ENCODE data around the gene MAT1A. TPM values are rescaled to one million over a fixed set of nuclear protein-coding genes. Genes with fewer than 3 reads are reported as not detected.

Gene MAT1A
- total and polyA plus RNA-seq, 2 of the 8 experiments (the other 6 are each of a cell fraction or from before 2014, with no cell fraction given), result 4.1 to 6.4 TPM

- Histone ChIP-seq H3K9me3 (ENCODE audit: insufficient read depth in 2 of 2, low read depth in 1 of 2, low read length in 1 of 2) (peaks cover 5% of the 10 kb centered on the region in 2 experiments; a peak in 3 of 4 replicates), H3K23me2 (ENCODE audit: low read depth, low read length) (no peaks in the 10 kb centered on the region), H3K27me3 (replicated peaks in 1 of 4; ENCODE audit: control insufficient read depth in 3 of 4, extremely low read depth in 1 of 4, insufficient read depth in 3 of 4, low read length in 3 of 4) (no peaks in the 10 kb centered on the region), H3K4me2 (ENCODE audit: insufficient read depth in 1 of 2, low read depth in 2 of 2, low read length in 2 of 2) (no peak overlapping the region), H4K20me1 (replicated peaks in 1 of 2; ENCODE audit: control insufficient read depth in 1 of 2, insufficient read depth in 2 of 2, low read length in 2 of 2) (no peaks in the 10 kb centered on the region), H3K14ac (ENCODE audit: insufficient read length) (no peak overlapping the region), H3K4ac (replicated peaks; ENCODE audit: insufficient read length, low read depth, low read length) (no peak overlapping the region), H3K56ac (replicated peaks; ENCODE audit: insufficient read length, low read depth, low read length) (no peak overlapping the region), H2BK5ac (ENCODE audit: low read depth, low read length) (no peak overlapping the region), H4K8ac (ENCODE audit: extremely low read depth, insufficient read depth, low read length) (no peak overlapping the region), H3K79me1 (ENCODE audit: low read depth, low read length) (no peaks in the 10 kb centered on the region), H2AFZ (ENCODE audit: low read length) (no peak overlapping the region), H3K36me3 (ENCODE audit: control insufficient read depth in 2 of 4, insufficient read depth in 4 of 4, low read length in 3 of 4) (no peaks in the 10 kb centered on the region), H2AK5ac (ENCODE audit: low read depth, low read length) (no peak overlapping the region), H4K5ac (ENCODE audit: insufficient read length, low read depth, low read length) (no peak overlapping the region), H2BK15ac (ENCODE audit: low read length) (no peak overlapping the region), H3K18ac (ENCODE audit: extremely low read depth, low read length) (no peak overlapping the region), H3K23ac (ENCODE audit: insufficient read length) (no peak overlapping the region), H3K79me2 (ENCODE audit: control insufficient read depth in 1 of 2, insufficient read depth in 2 of 2, low read length in 2 of 2) (no peaks in the 10 kb centered on the region), H4K91ac (replicated peaks; ENCODE audit: insufficient read length, low read length) (no peak overlapping the region), H3K4me1 (replicated peaks in 1 of 4; ENCODE audit: control insufficient read depth in 3 of 4, insufficient read depth in 4 of 4, low read length in 3 of 4) (no peaks in the 10 kb centered on the region), H2BK12ac (ENCODE audit: low read depth, low read length) (no peak overlapping the region), H3K9ac (replicated peaks in 1 of 4; ENCODE audit: extremely low read depth in 1 of 4, low read depth in 3 of 4, low read length in 3 of 4) (no peak overlapping the region), H2BK20ac (ENCODE audit: low read length) (no peak overlapping the region), H2BK120ac (replicated peaks; ENCODE audit: low read depth, low read length) (no peak overlapping the region), H3K27ac (ENCODE audit: low read depth, low read length) (no peak overlapping the region), H3K4me3 (ENCODE audit: extremely low read depth in 1 of 4, insufficient read depth in 2 of 4, low read depth in 3 of 4, low read length in 4 of 4) (no peak overlapping the region)
- ChIA-PET POLR2A (ENCODE audit: partially characterized antibody) (no interaction called here), CTCF (ENCODE audit: partially characterized antibody) (interaction anchor here (0.6 to 0.7 kb wide), 2 partner anchors 40 to 76 kb away, joined by 3 read pairs; no protein-coding TSS in a partner anchor)
- TF ChIP-seq TCF12 (IDR thresholded peaks at IDR 0.05; ENCODE audit: low read depth, low read length), result no peak
- no peak for TF ChIP-seq RBBP5 (IDR thresholded peaks at IDR 0.05; ENCODE audit: borderline replicate concordance, low read depth, low read length)
- DNase-seq (ENCODE audit: low read depth in 1 of 2, low spot score in 2 of 2) (no peak), FAIRE-seq (no peak)
- WGBS, 2 experiments (ENCODE audit: extremely low coverage in 1 of 2, insufficient coverage in 1 of 2, insufficient read length in 1 of 2, insufficient replicate concordance in 2 of 2, low coverage in 1 of 2, low lambda C conversion rate in 2 of 2, missing lambda C conversion rate in 1 of 2), result 78% methylated on average over 3 of the region's 3 CpGs; no CpG with 5 or more reads in 1 of the 2 experiments
Measured at GRCh38 chr10:80296942-80297341, 7.5 kb upstream of the MAT1A start.
